A673 (cell line): ENCODE results near the gene TBC1D5. TPM values are rescaled to one million over a fixed set of nuclear protein-coding genes. Genes with fewer than 3 reads are reported as not detected.

Source experiments
- BruUV-seq: library from RNA; stranded (reverse); fragments of 400-500 nt; replicated peaks from 2 replicates; lab custom pipeline; 2021; lab: Mats Ljungman, UMichigan
- CTCF ChIA-PET: fragments of 300-600 bp; sonication (Branson Sonifier 250); formaldehyde crosslinking; loops from one replicate; lab custom pipeline; 2022; ENCODE audit warnings: antibody characterized with exemption; lab: Charles Lee
- POLR2A ChIA-PET: fragments of 300-600 bp; sonication (Branson Sonifier 250); formaldehyde crosslinking; loops from one replicate; lab custom pipeline; 2022; ENCODE audit warnings: antibody characterized with exemption; ENCODE audit not compliant: low non-redundant PET; lab: Charles Lee
- DNase-seq: peaks from one replicate; pipeline ENCODE4 v3.0.0-alpha.2; 2015; ENCODE audit warnings: low spot score
- H3K27ac ChIP-seq: fragments of 200-600 bp; sonication (generic); 2 replicates; pipeline ENCODE4 v1.5.1; 2016; ENCODE audit warnings: mixed run types, low read depth, mild to moderate bottlenecking, mixed read lengths, antibody characterized with exemption, low read length; ENCODE audit not compliant: poor library complexity, severe bottlenecking
- H3K27me3 ChIP-seq: fragments of 200-600 bp; sonication (generic); replicated peaks from 2 replicates; pipeline ENCODE4 v1.6.1; 2017; ENCODE audit warnings: mixed run types, low read depth, mild to moderate bottlenecking, mixed read lengths, antibody characterized with exemption, low read length; ENCODE audit not compliant: insufficient read depth, poor library complexity
- H3K36me3 ChIP-seq: fragments of 200-600 bp; sonication (generic); 2 replicates; pipeline ENCODE4 v1.6.1; 2016; ENCODE audit warnings: mixed run types, mild to moderate bottlenecking, mixed read lengths, antibody characterized with exemption, low read length; ENCODE audit not compliant: insufficient read depth, poor library complexity, severe bottlenecking
- H3K4me1 ChIP-seq: fragments of 200-600 bp; sonication (generic); 2 replicates; pipeline ENCODE4 v1.6.1; 2017; ENCODE audit warnings: mixed run types, mild to moderate bottlenecking, mixed read lengths, antibody characterized with exemption, low read length; ENCODE audit not compliant: insufficient read depth, poor library complexity, severe bottlenecking
- H3K4me3 ChIP-seq: fragments of 200-600 bp; sonication (generic); 2 replicates; pipeline ENCODE4 v1.5.1; 2016; ENCODE audit warnings: low read depth, mixed run types, mild to moderate bottlenecking, mixed read lengths, low read length; ENCODE audit not compliant: poor library complexity, severe bottlenecking
- H3K9me3 ChIP-seq: fragments of 200-600 bp; sonication (generic); 2 replicates; pipeline ENCODE4 v1.6.1; 2016; ENCODE audit warnings: mixed run types, low read depth, mild to moderate bottlenecking, mixed read lengths, antibody characterized with exemption, low read length; ENCODE audit not compliant: poor library complexity, severe bottlenecking
- EZH2 ChIP-seq: fragments of 200-600 bp; sonication (generic); IDR thresholded peaks from 2 replicates; pipeline ENCODE4 v1.6.1; 2017; ENCODE audit warnings: borderline replicate concordance, low read depth, mild to moderate bottlenecking, mixed read lengths, antibody characterized with exemption, low read length; ENCODE audit not compliant: poor library complexity, severe bottlenecking
- intact Hi-C: fragments of 100-400 bp; cut with micrococcal nuclease; formaldehyde crosslinking; loops from one replicate; pipeline ENCODE4 v1.10.0; 2022; ENCODE audit not compliant: unreplicated experiment
- total RNA-seq: library from RNA; stranded (reverse); gene quantifications from 2 replicates; pipeline ENCODE4 v1.2.3, GENCODE V29; 2021
- TF ChIP-seq, protein P1 (sequence below): fragments of 300-800, 200-600 bp; sonication (generic); conservative IDR thresholded peaks from 2 replicates; pipeline ENCODE4 v1.5.1; 2017; ENCODE audit warnings: low read depth, mild to moderate bottlenecking, antibody characterized with exemption, low read length, moderate library complexity, mixed read lengths

Gene TBC1D5
- total RNA-seq, 1 experiment from 2014 or later: 40.7 TPM

DNA sequence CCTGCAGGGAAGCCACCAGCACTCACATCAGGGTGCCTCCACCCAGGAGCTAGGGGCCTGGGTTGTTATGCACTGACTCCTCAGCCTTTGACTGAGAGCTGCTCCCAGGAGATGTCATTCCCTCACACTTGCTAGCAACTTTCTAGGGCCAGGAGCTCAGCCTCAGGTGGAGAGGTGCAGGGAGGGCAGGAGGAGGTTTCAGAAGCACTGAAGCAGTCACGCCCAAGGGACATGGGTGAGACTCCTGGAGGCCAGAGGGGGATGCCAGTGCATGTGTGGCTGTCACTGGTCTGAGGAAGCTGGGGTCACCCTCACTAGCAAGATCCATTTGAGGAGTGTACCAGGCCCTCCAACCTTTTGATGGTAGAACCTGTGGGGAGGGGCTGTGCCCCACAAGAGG is 586.5 kb downstream of the TBC1D5 start:
- H3K4me3 ChIP-seq: no peak overlapping the region
- H3K9me3 ChIP-seq: no peaks in the 10 kb centered on the region
- ChIA-PET POLR2A (no interaction called here), CTCF (no interaction called here)
- no TSS peak for BruUV-seq
- no peaks in the 10 kb centered on the region for H3K27me3 ChIP-seq
- no peaks in the 10 kb centered on the region for H3K4me1 ChIP-seq
- intact Hi-C loops: no loop called here
- H3K36me3 ChIP-seq: no peaks in the 10 kb centered on the region
- DNase-seq: no peak
- TF ChIP-seq, protein P1, sequence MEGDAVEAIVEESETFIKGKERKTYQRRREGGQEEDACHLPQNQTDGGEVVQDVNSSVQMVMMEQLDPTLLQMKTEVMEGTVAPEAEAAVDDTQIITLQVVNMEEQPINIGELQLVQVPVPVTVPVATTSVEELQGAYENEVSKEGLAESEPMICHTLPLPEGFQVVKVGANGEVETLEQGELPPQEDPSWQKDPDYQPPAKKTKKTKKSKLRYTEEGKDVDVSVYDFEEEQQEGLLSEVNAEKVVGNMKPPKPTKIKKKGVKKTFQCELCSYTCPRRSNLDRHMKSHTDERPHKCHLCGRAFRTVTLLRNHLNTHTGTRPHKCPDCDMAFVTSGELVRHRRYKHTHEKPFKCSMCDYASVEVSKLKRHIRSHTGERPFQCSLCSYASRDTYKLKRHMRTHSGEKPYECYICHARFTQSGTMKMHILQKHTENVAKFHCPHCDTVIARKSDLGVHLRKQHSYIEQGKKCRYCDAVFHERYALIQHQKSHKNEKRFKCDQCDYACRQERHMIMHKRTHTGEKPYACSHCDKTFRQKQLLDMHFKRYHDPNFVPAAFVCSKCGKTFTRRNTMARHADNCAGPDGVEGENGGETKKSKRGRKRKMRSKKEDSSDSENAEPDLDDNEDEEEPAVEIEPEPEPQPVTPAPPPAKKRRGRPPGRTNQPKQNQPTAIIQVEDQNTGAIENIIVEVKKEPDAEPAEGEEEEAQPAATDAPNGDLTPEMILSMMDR: no peak
- no peak for TF ChIP-seq EZH2
- no peak overlapping the region for H3K27ac ChIP-seq

DNA sequence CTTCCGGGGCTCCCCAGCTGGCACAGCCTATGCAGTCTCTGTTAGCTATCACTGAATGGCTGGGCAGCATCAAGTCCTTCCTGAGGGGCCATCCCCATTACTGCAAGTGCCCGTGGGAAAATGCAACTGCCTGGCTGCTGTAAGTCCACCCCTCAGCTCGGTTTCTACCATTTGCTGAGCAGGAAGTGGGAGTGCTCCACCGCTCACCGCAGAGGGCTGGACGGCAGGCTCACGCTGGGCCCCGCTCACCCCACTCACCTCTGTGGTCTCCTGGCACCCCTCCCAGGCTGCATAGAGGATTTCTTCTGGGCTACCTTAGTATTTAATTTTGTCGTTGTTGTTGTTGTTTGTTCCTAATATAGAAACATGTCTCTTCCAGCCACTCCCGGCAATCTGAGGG is 587.5 kb downstream of the TBC1D5 start:
- Histone ChIP-seq H3K36me3 (no peaks in the 10 kb centered on the region), H3K27ac (no peak overlapping the region), H3K9me3 (no peaks in the 10 kb centered on the region), H3K27me3 (no peaks in the 10 kb centered on the region), H3K4me3 (no peak overlapping the region), H3K4me1 (no peaks in the 10 kb centered on the region)
- DNase-seq: no peak
- BruUV-seq: no TSS peak
- POLR2A ChIA-PET: no interaction called here
- CTCF ChIA-PET: no interaction called here
- no peak for TF ChIP-seq EZH2
- TF ChIP-seq, protein P1: no peak
- intact Hi-C loops: no loop called here

DNA sequence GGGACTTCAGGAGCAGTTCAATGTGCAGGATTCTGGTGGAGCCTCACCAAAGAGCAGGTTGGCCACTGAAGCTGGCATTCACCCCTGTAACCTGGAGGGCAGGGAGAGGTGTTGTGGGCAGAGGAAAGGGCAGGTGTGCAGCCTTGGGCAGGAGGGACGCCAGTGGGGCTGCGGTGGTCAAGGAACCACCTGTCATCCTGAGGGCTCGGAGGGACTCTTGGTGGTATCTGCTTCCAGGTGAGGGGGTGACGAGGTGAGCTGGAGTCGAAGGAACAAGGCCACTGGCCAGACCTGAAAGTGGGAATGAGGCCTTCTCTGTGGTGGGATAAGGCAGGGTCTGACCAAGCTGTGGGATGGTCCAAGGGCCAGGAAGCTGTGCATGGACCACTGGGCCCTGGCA is 588.2 kb downstream of the TBC1D5 start:
- Histone ChIP-seq H3K4me1 (no peaks in the 10 kb centered on the region), H3K27me3 (no peaks in the 10 kb centered on the region), H3K36me3 (no peaks in the 10 kb centered on the region), H3K4me3 (no peak overlapping the region), H3K9me3 (no peaks in the 10 kb centered on the region), H3K27ac (no peak overlapping the region)
- ChIA-PET POLR2A (no interaction called here), CTCF (no interaction called here)
- intact Hi-C loops: no loop called here
- no peak for DNase-seq
- BruUV-seq: no TSS peak
- TF ChIP-seq, protein P1: no peak
- no peak for TF ChIP-seq EZH2
